Measurements from ENCODE around the gene ZCCHC17.

DNA sequence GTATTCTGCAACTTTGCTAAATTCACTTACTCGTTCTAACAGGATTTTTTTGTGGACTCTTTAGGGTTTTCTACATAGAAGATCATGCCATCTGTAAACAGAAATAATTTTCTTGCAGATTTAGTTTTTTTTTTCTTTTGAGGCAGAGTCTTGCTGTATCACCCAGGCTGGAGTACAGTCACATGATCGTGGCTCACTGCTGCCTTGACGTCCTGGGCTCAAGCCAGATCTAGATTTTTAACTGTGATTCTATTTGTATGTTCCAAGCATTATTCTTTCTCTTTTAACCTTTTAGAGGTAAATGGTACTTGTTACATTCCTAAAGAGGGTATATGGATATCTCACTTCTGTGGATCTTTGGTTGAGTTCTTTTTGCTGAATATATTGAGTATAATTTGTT, 57.5 kb downstream of the ZCCHC17 start:
- no peak for TF ChIP-seq POLR2A (IDR thresholded peaks at IDR 0.05)
- TF ChIP-seq, protein P1, sequence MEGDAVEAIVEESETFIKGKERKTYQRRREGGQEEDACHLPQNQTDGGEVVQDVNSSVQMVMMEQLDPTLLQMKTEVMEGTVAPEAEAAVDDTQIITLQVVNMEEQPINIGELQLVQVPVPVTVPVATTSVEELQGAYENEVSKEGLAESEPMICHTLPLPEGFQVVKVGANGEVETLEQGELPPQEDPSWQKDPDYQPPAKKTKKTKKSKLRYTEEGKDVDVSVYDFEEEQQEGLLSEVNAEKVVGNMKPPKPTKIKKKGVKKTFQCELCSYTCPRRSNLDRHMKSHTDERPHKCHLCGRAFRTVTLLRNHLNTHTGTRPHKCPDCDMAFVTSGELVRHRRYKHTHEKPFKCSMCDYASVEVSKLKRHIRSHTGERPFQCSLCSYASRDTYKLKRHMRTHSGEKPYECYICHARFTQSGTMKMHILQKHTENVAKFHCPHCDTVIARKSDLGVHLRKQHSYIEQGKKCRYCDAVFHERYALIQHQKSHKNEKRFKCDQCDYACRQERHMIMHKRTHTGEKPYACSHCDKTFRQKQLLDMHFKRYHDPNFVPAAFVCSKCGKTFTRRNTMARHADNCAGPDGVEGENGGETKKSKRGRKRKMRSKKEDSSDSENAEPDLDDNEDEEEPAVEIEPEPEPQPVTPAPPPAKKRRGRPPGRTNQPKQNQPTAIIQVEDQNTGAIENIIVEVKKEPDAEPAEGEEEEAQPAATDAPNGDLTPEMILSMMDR (IDR thresholded peaks at IDR 0.05), result no peak
